H1 (cell line): Measurements from ENCODE around the gene PEAK1. TPM values are rescaled to one million over a fixed set of nuclear protein-coding genes. Genes with fewer than 3 reads are reported as not detected.

Experiments used
- ASH2L ChIP-seq: fragments of 200-600, 300-600 bp; sonication (generic); IDR thresholded peaks from one replicate; pipeline ENCODE4 v1.7.1; 2017; ENCODE audit warnings: low read length
- CBX5 ChIP-seq: fragments of 300-800, 300-1000 bp; sonication (generic); IDR thresholded peaks from 2 replicates; pipeline ENCODE4 v1.7.1; 2016; ENCODE audit warnings: antibody characterized with exemption, low read length, low read depth
- CBX8 ChIP-seq: fragments of 300-800, 300-1000 bp; sonication (generic); IDR thresholded peaks from 2 replicates; pipeline ENCODE4 v1.7.1; 2016; ENCODE audit warnings: low read depth, low read length, borderline replicate concordance
- CTCF ChIP-seq, 3 experiments: IDR thresholded peaks; 1 replicate in 2 of 3; 2 replicates in 1 of 3; pipeline versions ENCODE4 v1.5.1 to v1.6.1; 2011; ENCODE audit warnings: low read length in 3 of 3, mild to moderate bottlenecking in 3 of 3, inconsistent platforms in 2 of 3, low read depth in 1 of 3, moderate library complexity in 1 of 3; ENCODE audit not compliant: insufficient read depth in 1 of 3; ENCODE audit errors: control extremely low read depth in 1 of 3
- EP300 ChIP-seq, 2 experiments: IDR thresholded peaks; 1 replicate in 1 of 2; 2 replicates in 1 of 2; pipeline ENCODE4 v1.6.1; 2011 to 2012; ENCODE audit warnings: low read depth in 2 of 2, low read length in 2 of 2, mild to moderate bottlenecking in 2 of 2, borderline replicate concordance in 1 of 2, inconsistent platforms in 1 of 2, moderate library complexity in 1 of 2
- MAX ChIP-seq: IDR thresholded peaks from 2 replicates; pipeline ENCODE4 v1.6.1; 2012; ENCODE audit warnings: inconsistent platforms
- PHF8 ChIP-seq: fragments of 200-600 bp; sonication (generic); conservative IDR thresholded peaks from 2 replicates; pipeline ENCODE4 v1.7.1; 2012; ENCODE audit warnings: low read depth, mild to moderate bottlenecking, inconsistent platforms, low read length, moderate library complexity
- RBBP5 ChIP-seq: IDR thresholded peaks from 2 replicates; pipeline ENCODE4 v1.7.1; 2012; ENCODE audit warnings: low read depth, mild to moderate bottlenecking, inconsistent platforms, low read length, moderate library complexity, borderline replicate concordance
- TBP ChIP-seq: IDR thresholded peaks from 2 replicates; pipeline ENCODE4 v1.6.1; 2011; ENCODE audit warnings: low read depth, low read length, improper control_type of control experiment
- polyA plus RNA-seq, 7 experiments: library from polyadenylated mRNA; depleted of rRNA in 3 of 7; stranded (reverse) in 5 of 7; unstranded in 2 of 7; fragments of >200 nt in 5 of 7; fragments of 200-250 nt in 2 of 7; gene quantifications; 1 replicate in 5 of 7; 2 replicates in 1 of 7; 4 replicates in 1 of 7; pipeline versions ENCODE4 v1.2.1 to v1.2.3, GENCODE V29; 2011 to 2013; ENCODE audit warnings: missing spikeins in 2 of 7, mixed read lengths in 2 of 7
- total RNA-seq: library from RNA; stranded (reverse); fragmentation: NEBNext Ultra II Directional; extraction: Animal tissue kit (Norgen Biotek cat#: 25700); gene quantifications from 2 replicates; pipeline ENCODE4 v1.2.1, GENCODE V29; 2021

Gene PEAK1
- total and polyA plus RNA-seq, 2 of the 8 experiments (the other 6 are each of a cell fraction or from before 2014, with no cell fraction given), result 8.8 to 44.8 TPM

GRCh38 chr15:77340245-77340644, 79.7 kb downstream of the PEAK1 start (continued):
- TF ChIP-seq CTCF (IDR thresholded peaks at IDR 0.05; ENCODE audit: control extremely low read depth in 1 of 3, insufficient read depth in 1 of 3, low read depth in 1 of 3, low read length in 3 of 3) (no peak), PHF8 (no peak), RBBP5 (no peak), CBX5 (no peak), CBX8 (no peak), ASH2L (no peak), EP300 (IDR thresholded peaks at IDR 0.05; ENCODE audit: borderline replicate concordance in 1 of 2, low read depth in 2 of 2, low read length in 2 of 2) (no peak), TBP (no peak), MAX (no peak)
